ENCODE results near the gene CRBN. TPM values are rescaled to one million over a fixed set of nuclear protein-coding genes. Genes with fewer than 3 reads are reported as not detected.
A peak's percentile ranks its signal among the peaks of the same experiment; 100 is the strongest.

The CRBN gene
- total and polyA plus RNA-seq, 9 of the 15 experiments (the other 6 are each of a cell fraction or from before 2014, with no cell fraction given): 40.8 to 331 (median 57.4) TPM

DNA sequence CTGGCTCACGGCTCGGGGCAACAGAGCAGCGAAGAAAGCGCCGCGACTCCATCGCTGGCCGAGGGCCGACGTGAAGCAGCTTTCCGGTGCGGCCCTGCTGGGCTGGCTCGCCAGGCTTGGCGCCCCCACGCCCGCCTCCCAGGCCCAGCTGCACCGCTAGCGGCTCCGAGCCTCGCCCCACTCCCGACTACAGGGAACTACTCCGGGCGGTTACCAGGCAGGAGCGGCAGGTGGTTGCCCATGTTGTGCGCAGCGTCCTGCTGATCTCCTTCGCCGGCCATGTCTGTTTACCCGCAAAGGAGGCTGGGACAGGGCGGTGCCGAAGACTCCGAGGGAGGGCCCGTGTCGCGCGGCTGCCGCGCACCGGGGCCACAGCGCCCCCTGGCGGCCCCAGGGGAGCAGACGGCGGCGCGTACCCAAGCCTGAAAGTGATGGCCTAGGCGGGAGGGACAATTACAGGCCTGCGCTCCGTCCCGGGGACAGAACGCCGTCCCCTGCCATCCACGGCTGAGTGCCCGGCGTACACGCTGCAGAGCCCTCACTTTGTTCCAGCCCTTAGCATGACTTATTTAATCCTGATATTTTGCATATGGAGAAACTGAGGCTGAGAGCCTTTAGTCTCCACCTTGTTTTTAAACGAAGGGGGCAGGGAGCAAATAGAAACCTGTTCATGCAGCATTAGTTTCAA, at the start of gene CRBN (continued):
- TF ChIP-seq, protein P1, sequence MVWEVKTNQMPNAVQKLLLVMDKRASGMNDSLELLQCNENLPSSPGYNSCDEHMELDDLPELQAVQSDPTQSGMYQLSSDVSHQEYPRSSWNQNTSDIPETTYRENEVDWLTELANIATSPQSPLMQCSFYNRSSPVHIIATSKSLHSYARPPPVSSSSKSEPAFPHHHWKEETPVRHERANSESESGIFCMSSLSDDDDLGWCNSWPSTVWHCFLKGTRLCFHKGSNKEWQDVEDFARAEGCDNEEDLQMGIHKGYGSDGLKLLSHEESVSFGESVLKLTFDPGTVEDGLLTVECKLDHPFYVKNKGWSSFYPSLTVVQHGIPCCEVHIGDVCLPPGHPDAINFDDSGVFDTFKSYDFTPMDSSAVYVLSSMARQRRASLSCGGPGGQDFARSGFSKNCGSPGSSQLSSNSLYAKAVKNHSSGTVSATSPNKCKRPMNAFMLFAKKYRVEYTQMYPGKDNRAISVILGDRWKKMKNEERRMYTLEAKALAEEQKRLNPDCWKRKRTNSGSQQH (CRISPR knock-in tag; IDR thresholded peaks at IDR 0.05): peak; percentile 81; the same call in 1 of the 2 replicates
- TF ChIP-seq PML (IDR thresholded peaks at IDR 0.05; ENCODE audit: low read length) (peak; percentile 87), SRSF1 (IDR thresholded peaks at IDR 0.05; ENCODE audit: low read depth, low read length) (no peak), RB1 (IDR thresholded peaks at IDR 0.05; ENCODE audit: low read depth) (peak; percentile 99), RBM15 (IDR thresholded peaks at IDR 0.05; ENCODE audit: insufficient read depth, low read length) (no peak), ZNF436 (CRISPR knock-in tag; IDR thresholded peaks at IDR 0.05) (no peak), KHSRP (IDR thresholded peaks at IDR 0.05) (no peak), ZNF347 (CRISPR knock-in tag; IDR thresholded peaks at IDR 0.05; ENCODE audit: low read depth) (no peak), ZNF75A (CRISPR knock-in tag; IDR thresholded peaks at IDR 0.05) (no peak), RCOR1 (IDR thresholded peaks at IDR 0.05; ENCODE audit: borderline replicate concordance in 1 of 2, low read depth in 2 of 2, low read length in 2 of 2) (0 out of 4 replicates have a peak, but pooled peaks of 1 of the 2 experiments have one; percentile 69)
- TF ChIP-seq, protein P2, sequence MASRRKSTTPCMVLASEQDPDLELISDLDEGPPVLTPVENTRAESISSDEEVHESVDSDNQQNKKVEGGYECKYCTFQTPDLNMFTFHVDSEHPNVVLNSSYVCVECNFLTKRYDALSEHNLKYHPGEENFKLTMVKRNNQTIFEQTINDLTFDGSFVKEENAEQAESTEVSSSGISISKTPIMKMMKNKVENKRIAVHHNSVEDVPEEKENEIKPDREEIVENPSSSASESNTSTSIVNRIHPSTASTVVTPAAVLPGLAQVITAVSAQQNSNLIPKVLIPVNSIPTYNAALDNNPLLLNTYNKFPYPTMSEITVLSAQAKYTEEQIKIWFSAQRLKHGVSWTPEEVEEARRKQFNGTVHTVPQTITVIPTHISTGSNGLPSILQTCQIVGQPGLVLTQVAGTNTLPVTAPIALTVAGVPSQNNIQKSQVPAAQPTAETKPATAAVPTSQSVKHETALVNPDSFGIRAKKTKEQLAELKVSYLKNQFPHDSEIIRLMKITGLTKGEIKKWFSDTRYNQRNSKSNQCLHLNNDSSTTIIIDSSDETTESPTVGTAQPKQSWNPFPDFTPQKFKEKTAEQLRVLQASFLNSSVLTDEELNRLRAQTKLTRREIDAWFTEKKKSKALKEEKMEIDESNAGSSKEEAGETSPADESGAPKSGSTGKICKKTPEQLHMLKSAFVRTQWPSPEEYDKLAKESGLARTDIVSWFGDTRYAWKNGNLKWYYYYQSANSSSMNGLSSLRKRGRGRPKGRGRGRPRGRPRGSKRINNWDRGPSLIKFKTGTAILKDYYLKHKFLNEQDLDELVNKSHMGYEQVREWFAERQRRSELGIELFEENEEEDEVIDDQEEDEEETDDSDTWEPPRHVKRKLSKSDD (conservative IDR thresholded peaks at IDR 0.05; ENCODE audit: low read length): no peak; the same call in 1 of the 2 replicates
- TF ChIP-seq, protein P3, sequence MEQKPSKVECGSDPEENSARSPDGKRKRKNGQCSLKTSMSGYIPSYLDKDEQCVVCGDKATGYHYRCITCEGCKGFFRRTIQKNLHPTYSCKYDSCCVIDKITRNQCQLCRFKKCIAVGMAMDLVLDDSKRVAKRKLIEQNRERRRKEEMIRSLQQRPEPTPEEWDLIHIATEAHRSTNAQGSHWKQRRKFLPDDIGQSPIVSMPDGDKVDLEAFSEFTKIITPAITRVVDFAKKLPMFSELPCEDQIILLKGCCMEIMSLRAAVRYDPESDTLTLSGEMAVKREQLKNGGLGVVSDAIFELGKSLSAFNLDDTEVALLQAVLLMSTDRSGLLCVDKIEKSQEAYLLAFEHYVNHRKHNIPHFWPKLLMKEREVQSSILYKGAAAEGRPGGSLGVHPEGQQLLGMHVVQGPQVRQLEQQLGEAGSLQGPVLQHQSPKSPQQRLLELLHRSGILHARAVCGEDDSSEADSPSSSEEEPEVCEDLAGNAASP (IDR thresholded peaks at IDR 0.05): no peak
- TF ChIP-seq, protein P4, sequence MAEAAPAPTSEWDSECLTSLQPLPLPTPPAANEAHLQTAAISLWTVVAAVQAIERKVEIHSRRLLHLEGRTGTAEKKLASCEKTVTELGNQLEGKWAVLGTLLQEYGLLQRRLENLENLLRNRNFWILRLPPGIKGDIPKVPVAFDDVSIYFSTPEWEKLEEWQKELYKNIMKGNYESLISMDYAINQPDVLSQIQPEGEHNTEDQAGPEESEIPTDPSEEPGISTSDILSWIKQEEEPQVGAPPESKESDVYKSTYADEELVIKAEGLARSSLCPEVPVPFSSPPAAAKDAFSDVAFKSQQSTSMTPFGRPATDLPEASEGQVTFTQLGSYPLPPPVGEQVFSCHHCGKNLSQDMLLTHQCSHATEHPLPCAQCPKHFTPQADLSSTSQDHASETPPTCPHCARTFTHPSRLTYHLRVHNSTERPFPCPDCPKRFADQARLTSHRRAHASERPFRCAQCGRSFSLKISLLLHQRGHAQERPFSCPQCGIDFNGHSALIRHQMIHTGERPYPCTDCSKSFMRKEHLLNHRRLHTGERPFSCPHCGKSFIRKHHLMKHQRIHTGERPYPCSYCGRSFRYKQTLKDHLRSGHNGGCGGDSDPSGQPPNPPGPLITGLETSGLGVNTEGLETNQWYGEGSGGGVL (CRISPR knock-in tag; IDR thresholded peaks at IDR 0.05): no peak
- TF ChIP-seq, protein P5, sequence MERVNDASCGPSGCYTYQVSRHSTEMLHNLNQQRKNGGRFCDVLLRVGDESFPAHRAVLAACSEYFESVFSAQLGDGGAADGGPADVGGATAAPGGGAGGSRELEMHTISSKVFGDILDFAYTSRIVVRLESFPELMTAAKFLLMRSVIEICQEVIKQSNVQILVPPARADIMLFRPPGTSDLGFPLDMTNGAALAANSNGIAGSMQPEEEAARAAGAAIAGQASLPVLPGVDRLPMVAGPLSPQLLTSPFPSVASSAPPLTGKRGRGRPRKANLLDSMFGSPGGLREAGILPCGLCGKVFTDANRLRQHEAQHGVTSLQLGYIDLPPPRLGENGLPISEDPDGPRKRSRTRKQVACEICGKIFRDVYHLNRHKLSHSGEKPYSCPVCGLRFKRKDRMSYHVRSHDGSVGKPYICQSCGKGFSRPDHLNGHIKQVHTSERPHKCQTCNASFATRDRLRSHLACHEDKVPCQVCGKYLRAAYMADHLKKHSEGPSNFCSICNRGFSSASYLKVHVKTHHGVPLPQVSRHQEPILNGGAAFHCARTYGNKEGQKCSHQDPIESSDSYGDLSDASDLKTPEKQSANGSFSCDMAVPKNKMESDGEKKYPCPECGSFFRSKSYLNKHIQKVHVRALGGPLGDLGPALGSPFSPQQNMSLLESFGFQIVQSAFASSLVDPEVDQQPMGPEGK (CRISPR knock-in tag; IDR thresholded peaks at IDR 0.05; ENCODE audit: borderline replicate concordance): no peak
- TF ChIP-seq, protein P6, sequence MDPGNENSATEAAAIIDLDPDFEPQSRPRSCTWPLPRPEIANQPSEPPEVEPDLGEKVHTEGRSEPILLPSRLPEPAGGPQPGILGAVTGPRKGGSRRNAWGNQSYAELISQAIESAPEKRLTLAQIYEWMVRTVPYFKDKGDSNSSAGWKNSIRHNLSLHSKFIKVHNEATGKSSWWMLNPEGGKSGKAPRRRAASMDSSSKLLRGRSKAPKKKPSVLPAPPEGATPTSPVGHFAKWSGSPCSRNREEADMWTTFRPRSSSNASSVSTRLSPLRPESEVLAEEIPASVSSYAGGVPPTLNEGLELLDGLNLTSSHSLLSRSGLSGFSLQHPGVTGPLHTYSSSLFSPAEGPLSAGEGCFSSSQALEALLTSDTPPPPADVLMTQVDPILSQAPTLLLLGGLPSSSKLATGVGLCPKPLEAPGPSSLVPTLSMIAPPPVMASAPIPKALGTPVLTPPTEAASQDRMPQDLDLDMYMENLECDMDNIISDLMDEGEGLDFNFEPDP (CRISPR knock-in tag; IDR thresholded peaks at IDR 0.05): no peak

Data from K562 (cell line).